ENCODE measurements around the gene PCDHA7.

- TF ChIP-seq CTCF (IDR thresholded peaks at IDR 0.05) (peak in 2 of 3 experiments; percentile 12 to 16), POLR2A (IDR thresholded peaks at IDR 0.05; ENCODE audit: low read depth) (no peak), EP300 (IDR thresholded peaks at IDR 0.05) (no peak), POLR2AphosphoS5 (IDR thresholded peaks at IDR 0.05) (no peak)
Measured at GRCh38 chr5:140875085-140876065, 41.3 kb downstream of the PCDHA7 start, which contains the start of gene PCDHA12.

All from esophagus muscularis mucosa (tissue), 4 donors.